ENCODE measurements around the gene PSMD3. TPM values are rescaled to one million over a fixed set of nuclear protein-coding genes. Genes with fewer than 3 reads are reported as not detected.

PSMD3 gene
- total and polyA plus RNA-seq, 2 experiments from 2014 or later, result 92.1 to 114 TPM

- Histone ChIP-seq H3K27me3 (no peaks in the 10 kb centered on the region), H3K4me2 (no peak overlapping the region), H3K9me3 (ENCODE audit: low read depth) (no peaks in the 10 kb centered on the region), H3K27ac (no peak overlapping the region), H3K79me2 (no peaks in the 10 kb centered on the region), H3K36me3 (replicated peaks; ENCODE audit: insufficient read depth, low read depth) (no peaks in the 10 kb centered on the region), H3K4me1 (ENCODE audit: insufficient read depth) (no peaks in the 10 kb centered on the region), H3K9me2 (replicated peaks; ENCODE audit: insufficient read depth) (no peaks in the 10 kb centered on the region), H2AFZ (no peak overlapping the region), H4K20me1 (ENCODE audit: insufficient read depth, poor library complexity, severe bottlenecking) (no peaks in the 10 kb centered on the region), H3K4me3 (no peak overlapping the region)
- 91% methylated on average over 2 of the region's 2 CpGs for WGBS (ENCODE audit: low lambda C conversion rate, missing lambda C conversion rate)
- DNase-seq (ENCODE audit: low spot score), result no peak
- TF ChIP-seq EZH2 (IDR thresholded peaks at IDR 0.05; ENCODE audit: borderline replicate concordance) (no peak), CTCF (IDR thresholded peaks at IDR 0.05; ENCODE audit: poor library complexity) (no peak), EZH2phosphoT487 (IDR thresholded peaks at IDR 0.05; ENCODE audit: low read depth, severe bottlenecking, unreplicated experiment) (no peak)
These were observed 45.0 kb downstream of the PSMD3 start for GRCh38 chr17:40025559-40025958.

DNA sequence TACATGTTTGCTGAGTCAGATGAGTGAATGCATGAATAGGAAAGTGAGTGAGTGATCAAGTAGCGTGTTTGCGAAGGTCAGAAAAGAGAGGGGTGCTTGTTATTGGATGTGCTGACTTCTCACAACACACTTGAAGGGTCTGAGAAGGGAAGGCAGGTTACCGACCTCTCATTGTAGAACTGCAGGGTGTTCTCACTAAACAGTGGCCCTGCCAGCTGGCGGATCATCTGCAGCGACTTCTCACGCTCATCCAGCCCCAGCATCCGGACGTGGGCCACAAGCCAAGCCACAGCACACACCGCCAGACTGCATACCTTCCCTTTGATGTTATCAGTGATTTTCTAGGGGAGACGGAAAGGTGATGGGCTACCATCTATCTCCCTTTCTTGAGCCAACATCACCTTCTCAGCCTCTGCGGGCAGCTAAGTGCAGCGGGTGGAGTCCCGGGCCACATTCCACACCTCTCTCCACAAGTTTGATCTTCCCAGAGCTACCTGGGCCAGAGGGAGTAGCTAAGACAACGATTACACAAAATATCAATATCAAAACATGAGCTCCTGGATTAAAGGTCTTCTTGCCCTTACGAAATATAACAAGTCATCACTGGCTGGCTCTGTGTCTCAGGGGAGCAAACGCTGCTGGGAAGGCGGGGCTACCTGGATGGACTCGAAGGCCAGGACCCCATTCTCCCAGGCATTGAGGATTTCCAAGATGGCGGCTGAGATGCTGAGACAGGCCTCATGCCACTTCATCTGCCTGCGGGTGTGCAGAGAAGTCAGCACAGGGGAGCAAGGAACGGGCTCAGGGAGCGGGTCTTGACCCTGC lies 45.6 kb downstream of the PSMD3 start:
- no peak overlapping the region for H3K27ac ChIP-seq
- no peaks in the 10 kb centered on the region for H3K79me2 ChIP-seq
- no peak overlapping the region for H2AFZ ChIP-seq
- no peak overlapping the region for H3K4me3 ChIP-seq
- no peaks in the 10 kb centered on the region for H3K9me2 ChIP-seq (replicated peaks; ENCODE audit: insufficient read depth)
- no peak for TF ChIP-seq CTCF (IDR thresholded peaks at IDR 0.05; ENCODE audit: poor library complexity)
- TF ChIP-seq EZH2 (IDR thresholded peaks at IDR 0.05; ENCODE audit: borderline replicate concordance), result no peak
- TF ChIP-seq EZH2phosphoT487 (IDR thresholded peaks at IDR 0.05; ENCODE audit: low read depth, severe bottlenecking, unreplicated experiment), result no peak
- H3K27me3 ChIP-seq, result no peaks in the 10 kb centered on the region
- no peaks in the 10 kb centered on the region for H4K20me1 ChIP-seq (ENCODE audit: insufficient read depth, poor library complexity, severe bottlenecking)
- H3K4me1 ChIP-seq (ENCODE audit: insufficient read depth), result no peaks in the 10 kb centered on the region
- H3K36me3 ChIP-seq (replicated peaks; ENCODE audit: insufficient read depth, low read depth), result no peaks in the 10 kb centered on the region
- 96% methylated on average over 22 of the region's 22 CpGs for WGBS (ENCODE audit: low lambda C conversion rate, missing lambda C conversion rate)
- H3K9me3 ChIP-seq (ENCODE audit: low read depth), result no peaks in the 10 kb centered on the region
- peak; percentile 5 for DNase-seq (ENCODE audit: low spot score)
- no peak overlapping the region for H3K4me2 ChIP-seq

GRCh38 chr17:40026816-40027613 lies 46.4 kb downstream of the PSMD3 start:
- WGBS (ENCODE audit: low lambda C conversion rate, missing lambda C conversion rate), result 63% methylated on average over 29 of the region's 33 CpGs
- Histone ChIP-seq H3K9me3 (ENCODE audit: low read depth) (no peaks in the 10 kb centered on the region), H3K4me1 (ENCODE audit: insufficient read depth) (no peaks in the 10 kb centered on the region), H3K79me2 (no peaks in the 10 kb centered on the region), H3K27ac (no peak overlapping the region), H3K36me3 (replicated peaks; ENCODE audit: insufficient read depth, low read depth) (no peaks in the 10 kb centered on the region), H3K9me2 (replicated peaks; ENCODE audit: insufficient read depth) (no peaks in the 10 kb centered on the region), H3K4me3 (no peak overlapping the region), H3K4me2 (no peak overlapping the region), H3K27me3 (no peaks in the 10 kb centered on the region), H2AFZ (no peak overlapping the region), H4K20me1 (ENCODE audit: insufficient read depth, poor library complexity, severe bottlenecking) (no peaks in the 10 kb centered on the region)
- TF ChIP-seq CTCF (IDR thresholded peaks at IDR 0.05; ENCODE audit: poor library complexity) (peak; percentile 84), EZH2phosphoT487 (IDR thresholded peaks at IDR 0.05; ENCODE audit: low read depth, severe bottlenecking, unreplicated experiment) (no peak)
- peak; percentile 91 for DNase-seq (ENCODE audit: low spot score)
